WTC11 (cell line): Measurements from ENCODE around the gene SPRY1. TPM values are rescaled to one million over a fixed set of nuclear protein-coding genes. Genes with fewer than 3 reads are reported as not detected.

ENCODE experiments used
- SP1 ChIP-seq: sonication (generic); formaldehyde crosslinking; conservative IDR thresholded peaks from 2 replicates; pipeline ENCODE4 v1.8.1; 2022; ENCODE audit warnings: missing genetic modification reagents
- total RNA-seq: library from RNA; stranded (reverse); gene quantifications from 3 replicates; pipeline ENCODE4 v1.2.3, GENCODE V29; 2021
- TF ChIP-seq, protein P1 (sequence below): sonication (generic); formaldehyde crosslinking; IDR thresholded peaks from 2 replicates; pipeline ENCODE4 v1.8.0; 2022; ENCODE audit warnings: missing genetic modification reagents
- TF ChIP-seq, protein P2 (sequence below): sonication (generic); formaldehyde crosslinking; IDR thresholded peaks from 2 replicates; pipeline ENCODE4 v1.8.1; 2023; ENCODE audit warnings: mild to moderate bottlenecking, moderate library complexity, missing genetic modification reagents
- TF ChIP-seq, protein P3 (sequence below): fragments of 250-450 bp; sonication (Bioruptor Pico); IDR thresholded peaks from 2 replicates; pipeline ENCODE4 v1.9.0; 2021; ENCODE audit warnings: mild to moderate bottlenecking, borderline replicate concordance

The SPRY1 gene
- total RNA-seq, 1 experiment from 2014 or later = 107 TPM

DNA sequence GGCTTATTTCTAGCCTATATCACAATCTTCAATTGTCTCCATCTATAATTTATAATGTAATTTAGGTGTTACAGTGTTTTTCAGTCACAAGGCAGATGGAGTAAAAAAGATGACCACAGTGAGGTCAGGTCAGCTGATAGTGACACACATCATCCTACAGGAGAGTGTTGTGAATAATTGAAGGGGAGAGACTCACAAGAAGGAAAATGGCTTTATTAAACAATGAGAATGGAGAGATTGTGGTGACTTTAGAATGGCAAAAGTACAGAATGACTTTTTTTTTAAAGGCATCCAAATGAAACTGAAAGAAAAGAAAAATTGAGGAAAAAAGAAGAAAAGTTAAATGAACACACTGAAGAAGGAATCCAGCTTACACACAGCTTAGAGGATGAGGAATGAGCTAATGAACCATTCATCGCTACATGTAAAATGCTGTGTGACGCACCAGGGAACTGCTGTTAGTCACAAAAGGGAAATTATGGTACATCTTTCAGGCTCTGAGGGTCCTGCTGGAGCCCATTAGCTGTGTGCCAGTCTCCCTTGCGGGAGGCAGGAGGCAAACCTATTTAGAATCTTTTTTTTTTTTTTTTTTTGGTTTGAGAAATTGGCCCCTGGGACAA lies 56.6 kb downstream of the SPRY1 start (continued):
- TF ChIP-seq, protein P1, sequence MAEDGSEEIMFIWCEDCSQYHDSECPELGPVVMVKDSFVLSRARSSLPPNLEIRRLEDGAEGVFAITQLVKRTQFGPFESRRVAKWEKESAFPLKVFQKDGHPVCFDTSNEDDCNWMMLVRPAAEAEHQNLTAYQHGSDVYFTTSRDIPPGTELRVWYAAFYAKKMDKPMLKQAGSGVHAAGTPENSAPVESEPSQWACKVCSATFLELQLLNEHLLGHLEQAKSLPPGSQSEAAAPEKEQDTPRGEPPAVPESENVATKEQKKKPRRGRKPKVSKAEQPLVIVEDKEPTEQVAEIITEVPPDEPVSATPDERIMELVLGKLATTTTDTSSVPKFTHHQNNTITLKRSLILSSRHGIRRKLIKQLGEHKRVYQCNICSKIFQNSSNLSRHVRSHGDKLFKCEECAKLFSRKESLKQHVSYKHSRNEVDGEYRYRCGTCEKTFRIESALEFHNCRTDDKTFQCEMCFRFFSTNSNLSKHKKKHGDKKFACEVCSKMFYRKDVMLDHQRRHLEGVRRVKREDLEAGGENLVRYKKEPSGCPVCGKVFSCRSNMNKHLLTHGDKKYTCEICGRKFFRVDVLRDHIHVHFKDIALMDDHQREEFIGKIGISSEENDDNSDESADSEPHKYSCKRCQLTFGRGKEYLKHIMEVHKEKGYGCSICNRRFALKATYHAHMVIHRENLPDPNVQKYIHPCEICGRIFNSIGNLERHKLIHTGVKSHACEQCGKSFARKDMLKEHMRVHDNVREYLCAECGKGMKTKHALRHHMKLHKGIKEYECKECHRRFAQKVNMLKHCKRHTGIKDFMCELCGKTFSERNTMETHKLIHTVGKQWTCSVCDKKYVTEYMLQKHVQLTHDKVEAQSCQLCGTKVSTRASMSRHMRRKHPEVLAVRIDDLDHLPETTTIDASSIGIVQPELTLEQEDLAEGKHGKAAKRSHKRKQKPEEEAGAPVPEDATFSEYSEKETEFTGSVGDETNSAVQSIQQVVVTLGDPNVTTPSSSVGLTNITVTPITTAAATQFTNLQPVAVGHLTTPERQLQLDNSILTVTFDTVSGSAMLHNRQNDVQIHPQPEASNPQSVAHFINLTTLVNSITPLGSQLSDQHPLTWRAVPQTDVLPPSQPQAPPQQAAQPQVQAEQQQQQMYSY (CRISPR knock-in tag) = no peak
- no peak for TF ChIP-seq SP1
- TF ChIP-seq, protein P2, sequence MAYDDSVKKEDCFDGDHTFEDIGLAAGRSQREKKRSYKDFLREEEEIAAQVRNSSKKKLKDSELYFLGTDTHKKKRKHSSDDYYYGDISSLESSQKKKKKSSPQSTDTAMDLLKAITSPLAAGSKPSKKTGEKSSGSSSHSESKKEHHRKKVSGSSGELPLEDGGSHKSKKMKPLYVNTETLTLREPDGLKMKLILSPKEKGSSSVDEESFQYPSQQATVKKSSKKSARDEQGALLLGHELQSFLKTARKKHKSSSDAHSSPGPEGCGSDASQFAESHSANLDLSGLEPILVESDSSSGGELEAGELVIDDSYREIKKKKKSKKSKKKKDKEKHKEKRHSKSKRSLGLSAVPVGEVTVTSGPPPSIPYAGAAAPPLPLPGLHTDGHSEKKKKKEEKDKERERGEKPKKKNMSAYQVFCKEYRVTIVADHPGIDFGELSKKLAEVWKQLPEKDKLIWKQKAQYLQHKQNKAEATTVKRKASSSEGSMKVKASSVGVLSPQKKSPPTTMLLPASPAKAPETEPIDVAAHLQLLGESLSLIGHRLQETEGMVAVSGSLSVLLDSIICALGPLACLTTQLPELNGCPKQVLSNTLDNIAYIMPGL (CRISPR knock-in tag) = no peak
- TF ChIP-seq, protein P3, sequence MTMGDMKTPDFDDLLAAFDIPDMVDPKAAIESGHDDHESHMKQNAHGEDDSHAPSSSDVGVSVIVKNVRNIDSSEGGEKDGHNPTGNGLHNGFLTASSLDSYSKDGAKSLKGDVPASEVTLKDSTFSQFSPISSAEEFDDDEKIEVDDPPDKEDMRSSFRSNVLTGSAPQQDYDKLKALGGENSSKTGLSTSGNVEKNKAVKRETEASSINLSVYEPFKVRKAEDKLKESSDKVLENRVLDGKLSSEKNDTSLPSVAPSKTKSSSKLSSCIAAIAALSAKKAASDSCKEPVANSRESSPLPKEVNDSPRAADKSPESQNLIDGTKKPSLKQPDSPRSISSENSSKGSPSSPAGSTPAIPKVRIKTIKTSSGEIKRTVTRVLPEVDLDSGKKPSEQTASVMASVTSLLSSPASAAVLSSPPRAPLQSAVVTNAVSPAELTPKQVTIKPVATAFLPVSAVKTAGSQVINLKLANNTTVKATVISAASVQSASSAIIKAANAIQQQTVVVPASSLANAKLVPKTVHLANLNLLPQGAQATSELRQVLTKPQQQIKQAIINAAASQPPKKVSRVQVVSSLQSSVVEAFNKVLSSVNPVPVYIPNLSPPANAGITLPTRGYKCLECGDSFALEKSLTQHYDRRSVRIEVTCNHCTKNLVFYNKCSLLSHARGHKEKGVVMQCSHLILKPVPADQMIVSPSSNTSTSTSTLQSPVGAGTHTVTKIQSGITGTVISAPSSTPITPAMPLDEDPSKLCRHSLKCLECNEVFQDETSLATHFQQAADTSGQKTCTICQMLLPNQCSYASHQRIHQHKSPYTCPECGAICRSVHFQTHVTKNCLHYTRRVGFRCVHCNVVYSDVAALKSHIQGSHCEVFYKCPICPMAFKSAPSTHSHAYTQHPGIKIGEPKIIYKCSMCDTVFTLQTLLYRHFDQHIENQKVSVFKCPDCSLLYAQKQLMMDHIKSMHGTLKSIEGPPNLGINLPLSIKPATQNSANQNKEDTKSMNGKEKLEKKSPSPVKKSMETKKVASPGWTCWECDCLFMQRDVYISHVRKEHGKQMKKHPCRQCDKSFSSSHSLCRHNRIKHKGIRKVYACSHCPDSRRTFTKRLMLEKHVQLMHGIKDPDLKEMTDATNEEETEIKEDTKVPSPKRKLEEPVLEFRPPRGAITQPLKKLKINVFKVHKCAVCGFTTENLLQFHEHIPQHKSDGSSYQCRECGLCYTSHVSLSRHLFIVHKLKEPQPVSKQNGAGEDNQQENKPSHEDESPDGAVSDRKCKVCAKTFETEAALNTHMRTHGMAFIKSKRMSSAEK (CRISPR knock-in tag) = no peak
- TF ChIP-seq, all 79 proteins: peak for 0
